B cell (primary cell): ENCODE results near the gene SCNN1G.

Experiments used
- CTCF ChIP-seq: fragments of 200-600 bp; IDR thresholded peaks from one replicate; pipeline ENCODE4 v1.8.0; 2022; ENCODE audit warnings: antibody characterized with exemption, mild to moderate bottlenecking
- EZH2 ChIP-seq: IDR thresholded peaks from 2 replicates; pipeline ENCODE4 v1.6.1; 2012; ENCODE audit warnings: borderline replicate concordance, low read depth, mild to moderate bottlenecking, moderate library complexity, low read length; ENCODE audit not compliant: insufficient read depth, poor library complexity, severe bottlenecking

DNA sequence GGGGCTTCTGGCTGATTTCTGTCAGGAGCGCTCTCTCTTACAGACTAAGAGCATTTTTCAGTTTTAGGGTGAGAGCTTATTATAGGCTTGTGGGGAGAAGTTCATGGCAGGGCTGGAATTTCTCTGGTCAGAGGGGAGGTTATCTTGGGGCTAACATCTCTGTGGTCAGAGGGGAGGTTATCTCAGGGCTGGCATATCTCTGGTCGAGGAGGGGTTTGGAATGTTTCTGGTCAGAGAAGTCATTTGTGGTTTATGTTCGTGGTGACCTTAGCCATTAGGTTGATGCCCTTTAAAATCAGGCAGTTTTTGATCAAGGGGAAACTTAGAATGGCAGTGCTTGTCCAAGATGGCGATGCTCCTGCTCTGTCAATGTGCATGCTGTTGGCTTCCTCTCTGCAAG is 22.5 kb upstream of the SCNN1G start:
- TF ChIP-seq CTCF: no peak
- no peak for TF ChIP-seq EZH2
